Colonic mucosa (tissue), 4 donors: ENCODE measurements around the gene FADS6. TPM values are rescaled to one million over a fixed set of nuclear protein-coding genes. Genes with fewer than 3 reads are reported as not detected.
"Not testable (repeated sequence)": the region's sequence is repeated elsewhere in the genome, so short reads cannot be mapped to it uniquely, and the experiment has no call there.

ENCODE experiments used
- DNase-seq: peaks from one replicate; pipeline ENCODE4 v3.0.0-alpha.2; 2020
- H3K27ac ChIP-seq: fragments of 200-600 bp; one replicate; pipeline ENCODE4 v1.8.0; 2021
- H3K27me3 ChIP-seq: fragments of 200-600 bp; one replicate; pipeline ENCODE4 v1.8.0; 2021
- H3K36me3 ChIP-seq: fragments of 200-600 bp; one replicate; pipeline ENCODE4 v1.8.0; 2021
- H3K4me1 ChIP-seq: fragments of 200-600 bp; one replicate; pipeline ENCODE4 v1.8.0; 2021; ENCODE audit warnings: mild to moderate bottlenecking
- H3K4me3 ChIP-seq: fragments of 200-600 bp; one replicate; pipeline ENCODE4 v1.8.0; 2021
- H3K9ac ChIP-seq, 2 donors: one replicate each; pipeline ENCODE4 v1.7.0; 2013; ENCODE audit warnings: control low read depth in 2 of 2, low read depth in 2 of 2, low read length in 2 of 2
- H3K9me3 ChIP-seq: fragments of 200-600 bp; one replicate; pipeline ENCODE4 v1.8.0; 2021
- CTCF ChIP-seq: fragments of 200-600 bp; IDR thresholded peaks from one replicate; pipeline ENCODE4 v1.8.0; 2022; ENCODE audit warnings: antibody characterized with exemption, mild to moderate bottlenecking
- intact Hi-C: fragments of 100-400 bp; cut with DNase I; formaldehyde crosslinking; loops from one replicate; pipeline ENCODE4 v1.14.1; 2022
- total RNA-seq, 2 donors: library from RNA; stranded (reverse); fragmentation: NEBNext Ultra II Directional in 1 of 2; extraction: Animal tissue kit (Norgen Biotek cat#: 25700) in 1 of 2; gene quantifications; one replicate each; pipeline ENCODE4 v1.2.1, GENCODE V29; 2021
- donor health status: healthy.
- donor health status: DM: no; HTN: no; CAD: no.
- donor health status: DM: no; HTN: no; CAD: no.

FADS6 gene
- total RNA-seq, 2 donors from 2014 or later: 0.30 to 18.4 TPM

- intact Hi-C loops: no loop called here
- no peak overlapping the region for H3K27ac ChIP-seq
- peaks cover 5% of the 10 kb centered on the region for H3K4me1 ChIP-seq
- H3K9me3 ChIP-seq: no peaks in the 10 kb centered on the region
- TF ChIP-seq CTCF: no peak
- H3K9ac ChIP-seq: no peak overlapping the region
- DNase-seq: no peak
- no peaks in the 10 kb centered on the region for H3K27me3 ChIP-seq
- H3K4me3 ChIP-seq: no peak overlapping the region
- no peaks in the 10 kb centered on the region for H3K36me3 ChIP-seq
These were observed 22.9 kb downstream of the FADS6 start for GRCh38 chr17:74870512-74870911.

- H3K36me3 ChIP-seq, intact Hi-C loops, H3K27ac ChIP-seq, H3K9ac ChIP-seq, H3K4me3 ChIP-seq, H3K9me3 ChIP-seq, H3K27me3 ChIP-seq, H3K4me1 ChIP-seq, DNase-seq: not testable (repeated sequence)
These were observed 23.4 kb downstream of the FADS6 start for GRCh38 chr17:74870028-74870427.

- Histone ChIP-seq H3K4me3 (no peak overlapping the region), H3K9ac (no peak overlapping the region), H3K36me3 (no peaks in the 10 kb centered on the region), H3K27ac (no peak overlapping the region), H3K4me1 (peaks cover 5% of the 10 kb centered on the region), H3K9me3 (no peaks in the 10 kb centered on the region), H3K27me3 (no peaks in the 10 kb centered on the region)
- TF ChIP-seq CTCF: no peak
- no peak for DNase-seq
- intact Hi-C loops: no loop called here
These were observed 24.6 kb downstream of the FADS6 start for GRCh38 chr17:74868908-74869255.

- Histone ChIP-seq H3K36me3 (no peaks in the 10 kb centered on the region), H3K9ac (no peak overlapping the region), H3K9me3 (no peaks in the 10 kb centered on the region), H3K27me3 (no peaks in the 10 kb centered on the region), H3K4me1 (peaks cover 5% of the 10 kb centered on the region), H3K4me3 (no peak overlapping the region), H3K27ac (no peak overlapping the region)
- no peak for TF ChIP-seq CTCF
- intact Hi-C loops: no loop called here
- DNase-seq: no peak
These were observed 25.1 kb downstream of the FADS6 start for GRCh38 chr17:74868251-74868907.

- DNase-seq: no peak
- no peak overlapping the region for H3K9ac ChIP-seq
These were observed 27.1 kb downstream of the FADS6 start for GRCh38 chr17:74866198-74866835.

More at GRCh38 chr17:74866198-74866835, 27.1 kb downstream of the FADS6 start:
- Histone ChIP-seq H3K4me1 (peaks cover 3% of the 10 kb centered on the region), H3K36me3 (no peaks in the 10 kb centered on the region), H3K9me3 (no peaks in the 10 kb centered on the region), H3K4me3 (no peak overlapping the region), H3K27me3 (peaks cover 9% of the 10 kb centered on the region), H3K27ac (no peak overlapping the region)
- no peak for TF ChIP-seq CTCF
- intact Hi-C loops: no loop called here
